HepG2 (cell line): ENCODE data around the gene TSPYL4.

ENCODE experiments used
- FOXC1 ChIP-seq: sonication (generic); formaldehyde crosslinking; IDR thresholded peaks from 2 replicates; pipeline ENCODE4 v1.8.0; 2022; ENCODE audit warnings: mild to moderate bottlenecking, missing genetic modification reagents, borderline replicate concordance
- GZF1 ChIP-seq: sonication (generic); formaldehyde crosslinking; IDR thresholded peaks from 2 replicates; pipeline ENCODE4 v1.5.1; 2020; ENCODE audit warnings: mild to moderate bottlenecking, missing genetic modification reagents
- KDM5B ChIP-seq: sonication (generic); formaldehyde crosslinking; IDR thresholded peaks from 2 replicates; pipeline ENCODE4 v1.4.0; 2020; ENCODE audit warnings: missing genetic modification reagents, mild to moderate bottlenecking, borderline replicate concordance
- RBAK ChIP-seq: sonication (generic); formaldehyde crosslinking; IDR thresholded peaks from 2 replicates; pipeline ENCODE4 v1.5.1; 2020; ENCODE audit warnings: mild to moderate bottlenecking, missing genetic modification reagents
- SAFB2 ChIP-seq: sonication (generic); formaldehyde crosslinking; IDR thresholded peaks from 2 replicates; pipeline ENCODE4 v1.5.1; 2020; ENCODE audit warnings: missing genetic modification reagents, low read depth, mild to moderate bottlenecking, borderline replicate concordance
- ZBTB1 ChIP-seq: sonication (generic); formaldehyde crosslinking; IDR thresholded peaks from 2 replicates; pipeline ENCODE4 v1.4.0; 2020; ENCODE audit warnings: missing genetic modification reagents, borderline replicate concordance
- ZNF124 ChIP-seq: sonication (generic); formaldehyde crosslinking; IDR thresholded peaks from 2 replicates; pipeline ENCODE4 v1.4.0; 2020; ENCODE audit warnings: missing genetic modification reagents

- TF ChIP-seq GZF1 (CRISPR knock-in tag), result no peak
- no peak for TF ChIP-seq ZBTB1 (CRISPR knock-in tag)
- no peak for TF ChIP-seq RBAK (CRISPR knock-in tag)
- TF ChIP-seq KDM5B (CRISPR knock-in tag), result no peak
- no peak for TF ChIP-seq ZNF124 (CRISPR knock-in tag)
- TF ChIP-seq SAFB2 (CRISPR knock-in tag), result no peak
- TF ChIP-seq FOXC1 (CRISPR knock-in tag), result no peak
Measured at GRCh38 chr6:116201538-116201937, 52.3 kb downstream of the TSPYL4 start.
